ENCODE results near the gene PEAR1. TPM values are rescaled to one million over a fixed set of nuclear protein-coding genes. Genes with fewer than 3 reads are reported as not detected.

The PEAR1 gene
- total RNA-seq: 12.2 TPM
- 10 to 100 TPM; 17.9 to 35.0 (median 28.7) TPM for polyA plus RNA-seq (ENCODE audit: insufficient read depth in 1 of 8, insufficient read length in 8 of 8, low replicate concordance in 1 of 8)
- long read RNA-seq, donor 1, partial matches to known transcripts: 20 of 20 reads
- long read RNA-seq, donor 1, other reads (novel, unspliced or antisense): 0 of 20 reads
- long read RNA-seq, donor 2: 0 reads
- long read RNA-seq, donor 3: 0 reads
- long read RNA-seq, donor 4, partial matches to known transcripts: 43 of 43 reads
- long read RNA-seq, donor 4, other reads (novel, unspliced or antisense): 0 of 43 reads
- long read RNA-seq, donor 5, partial matches to known transcripts: 38 of 38 reads
- long read RNA-seq, donor 5, other reads (novel, unspliced or antisense): 0 of 38 reads
- long read RNA-seq, donor 6, full-length matches to known transcripts: 2 of 75 reads
- long read RNA-seq, donor 6, partial matches to known transcripts: 73 of 75 reads
- long read RNA-seq, donor 6, other reads (novel, unspliced or antisense): 0 of 75 reads
- long read RNA-seq, donor 7, partial matches to known transcripts: 0 of 1 reads
- long read RNA-seq, donor 7, other reads (novel, unspliced or antisense): 0 of 1 reads
- long read RNA-seq, donor 8, partial matches to known transcripts: 80 of 80 reads
- long read RNA-seq, donor 8, other reads (novel, unspliced or antisense): 0 of 80 reads
- long read RNA-seq, donor 9, partial matches to known transcripts: 0 of 1 reads
- long read RNA-seq, donor 9, other reads (novel, unspliced or antisense): 0 of 1 reads
- long read RNA-seq, donor 10, partial matches to known transcripts: 74 of 74 reads
- long read RNA-seq, donor 10, other reads (novel, unspliced or antisense): 0 of 74 reads
- long read RNA-seq, donor 11: 0 reads

DNA sequence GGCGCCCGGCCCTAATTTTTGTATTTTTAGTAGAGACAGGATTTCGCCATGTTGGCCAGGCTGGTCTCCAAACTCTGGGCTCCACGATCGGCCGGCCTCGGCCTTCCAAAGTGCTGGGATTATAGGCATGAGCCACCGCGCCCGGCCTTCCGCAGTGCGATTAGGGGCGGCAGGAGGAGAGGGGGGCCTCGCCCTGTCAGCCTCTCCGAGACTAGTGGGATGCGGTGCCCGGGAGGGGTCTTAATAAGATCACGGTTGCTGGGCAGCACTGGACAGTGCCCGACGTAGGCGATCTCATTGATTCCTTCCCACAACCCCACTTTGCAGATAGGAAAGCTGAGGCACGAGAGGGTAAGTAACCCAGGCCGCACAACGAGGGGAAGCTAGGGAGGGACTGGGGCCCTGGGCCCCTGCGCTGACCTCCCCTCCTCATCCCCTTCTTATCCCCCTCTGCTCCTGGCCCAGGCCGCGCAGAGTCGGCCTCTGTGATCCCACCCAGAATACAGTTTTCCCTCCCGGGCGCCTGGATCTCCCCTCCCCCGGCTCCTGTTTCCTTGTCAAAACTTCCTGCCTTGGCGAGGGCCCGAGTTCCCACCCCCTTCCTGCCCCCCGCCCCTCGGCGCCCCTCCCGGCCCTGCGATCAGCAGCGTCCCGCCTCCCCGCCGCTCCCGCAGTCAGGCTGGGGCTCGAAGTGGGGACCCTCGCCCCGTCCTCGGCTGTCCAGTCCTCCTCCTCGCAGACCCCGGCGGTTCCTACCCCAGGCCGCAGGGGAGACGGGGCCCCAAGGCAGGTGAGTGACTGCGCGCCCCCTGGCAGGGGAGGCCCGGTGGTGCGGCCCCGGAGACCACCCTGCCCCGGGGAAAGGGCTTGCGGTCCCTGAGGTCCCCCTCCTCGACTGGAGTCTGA, at the start of gene PEAR1:
Gene PEAR1 (plus strand): TSS at position 671 of the 906 bp plus-strand sequence. CDS start 10,209 bp downstream, outside the sequence.
- Histone ChIP-seq H3K9me3 (replicated peaks; ENCODE audit: control insufficient read depth, low read depth, low read length) (no peaks in the 10 kb centered on the region), H3K27me3 (ENCODE audit: control insufficient read depth, insufficient read depth, low read length) (peaks cover 36% of the 10 kb centered on the region), H3K4me1 (ENCODE audit: control insufficient read depth, insufficient read depth, low read length) (peaks cover 50% of the 10 kb centered on the region), H3K27ac (ENCODE audit: low read length) (peak within 1 kb of the TSS; percentile 89), H3K36me3 (ENCODE audit: control insufficient read depth, insufficient read depth, low read length) (no peaks in the 10 kb centered on the region), H3K4me3 (ENCODE audit: low read length) (peak within 1 kb of the TSS; percentile 55)
- WGBS (ENCODE audit: insufficient coverage): 3% methylated on average over 41 of the region's 60 CpGs
- DNase-seq: peak; percentile 88

- Histone ChIP-seq H3K36me3 (ENCODE audit: control insufficient read depth, insufficient read depth, low read length) (no peaks in the 10 kb centered on the region), H3K9me3 (replicated peaks; ENCODE audit: control insufficient read depth, low read depth, low read length) (no peaks in the 10 kb centered on the region), H3K27me3 (ENCODE audit: control insufficient read depth, insufficient read depth, low read length) (peaks cover 89% of the 10 kb centered on the region), H3K27ac (ENCODE audit: low read length) (no peak overlapping the region), H3K4me3 (ENCODE audit: low read length) (no peak overlapping the region), H3K4me1 (ENCODE audit: control insufficient read depth, insufficient read depth, low read length) (peaks cover 26% of the 10 kb centered on the region)
- DNase-seq: no peak
- WGBS (ENCODE audit: insufficient coverage): no CpG with 5 or more reads among the region's 6 CpGs
These were observed 49.4 kb upstream of the PEAR1 start for GRCh38 chr1:156844102-156844501.

DNA sequence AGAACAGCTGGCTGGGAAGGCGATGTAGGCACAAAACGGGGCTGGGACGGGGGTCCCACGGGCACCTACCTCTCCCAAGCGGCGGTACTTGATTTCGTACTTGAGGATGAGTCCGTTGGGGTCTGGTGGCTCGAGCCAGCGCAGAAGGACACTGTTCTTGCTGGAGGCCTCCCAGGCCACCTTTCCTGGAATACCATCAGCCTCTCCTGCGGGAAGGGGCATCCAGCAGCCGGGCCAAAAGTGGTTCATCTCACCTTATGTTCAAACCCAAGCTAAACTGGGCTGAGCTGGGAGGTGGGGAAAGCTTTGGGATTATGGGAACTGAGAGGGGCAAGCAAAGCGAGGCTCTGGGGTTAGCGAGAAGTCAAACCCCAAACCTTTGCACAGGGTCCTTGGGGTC, 48.9 kb upstream of the PEAR1 start:
- H3K27ac ChIP-seq (ENCODE audit: low read length): no peak overlapping the region
- no peaks in the 10 kb centered on the region for H3K36me3 ChIP-seq (ENCODE audit: control insufficient read depth, insufficient read depth, low read length)
- no peak overlapping the region for H3K4me3 ChIP-seq (ENCODE audit: low read length)
- 22% methylated on average over 12 of the region's 14 CpGs for WGBS (ENCODE audit: insufficient coverage)
- no peak for DNase-seq
- no peaks in the 10 kb centered on the region for H3K9me3 ChIP-seq (replicated peaks; ENCODE audit: control insufficient read depth, low read depth, low read length)
- H3K27me3 ChIP-seq (ENCODE audit: control insufficient read depth, insufficient read depth, low read length): peaks cover 89% of the 10 kb centered on the region
- peaks cover 26% of the 10 kb centered on the region for H3K4me1 ChIP-seq (ENCODE audit: control insufficient read depth, insufficient read depth, low read length)

DNA sequence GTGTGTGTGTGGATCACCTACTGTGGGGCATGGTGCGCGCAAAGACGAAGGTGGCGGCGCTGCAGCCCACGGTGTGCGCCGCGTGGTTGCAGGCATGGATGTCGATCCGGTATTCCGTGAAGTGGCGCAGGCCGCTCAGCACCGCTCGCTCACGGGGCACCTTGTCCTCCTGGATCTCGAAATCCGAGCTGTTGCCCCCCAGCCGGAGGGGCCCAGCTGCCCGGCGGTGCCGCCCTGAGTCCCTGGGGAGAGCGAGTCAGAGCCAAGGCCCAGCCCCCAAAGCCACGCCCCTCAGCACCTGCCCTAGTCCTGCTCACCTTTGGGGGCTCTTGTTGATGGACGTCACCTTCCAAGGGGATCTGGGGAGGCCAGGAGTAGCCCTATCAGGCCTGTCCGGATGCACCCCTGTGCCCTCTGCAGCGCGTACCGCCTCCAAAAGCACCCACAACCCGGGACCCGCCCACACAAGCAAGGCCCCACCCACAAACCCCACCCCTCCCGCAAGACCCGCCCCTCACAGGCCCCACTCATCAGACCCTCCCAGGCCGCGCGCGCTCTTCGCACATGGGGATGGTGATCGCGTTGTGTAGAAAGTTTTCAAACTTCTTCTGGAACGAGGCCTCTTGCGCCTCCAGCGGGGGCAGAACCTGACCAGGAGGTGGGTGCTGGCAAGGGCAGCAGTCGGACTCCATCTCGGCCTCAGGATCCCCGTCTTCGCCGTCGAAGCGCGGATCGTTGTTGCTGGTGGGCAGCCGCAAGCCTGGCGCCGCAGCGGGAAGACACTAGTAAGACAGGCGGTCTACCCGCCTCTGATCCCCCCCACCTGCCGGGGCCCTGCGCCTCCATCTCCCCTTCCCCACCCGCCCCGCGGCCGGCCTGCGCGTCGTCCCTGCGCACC, 48.2 kb upstream of the PEAR1 start:
- H3K4me3 ChIP-seq (ENCODE audit: low read length): no peak overlapping the region
- no peak for DNase-seq
- no peaks in the 10 kb centered on the region for H3K9me3 ChIP-seq (replicated peaks; ENCODE audit: control insufficient read depth, low read depth, low read length)
- no peak overlapping the region for H3K27ac ChIP-seq (ENCODE audit: low read length)
- H3K27me3 ChIP-seq (ENCODE audit: control insufficient read depth, insufficient read depth, low read length): peaks cover 89% of the 10 kb centered on the region
- peaks cover 26% of the 10 kb centered on the region for H3K4me1 ChIP-seq (ENCODE audit: control insufficient read depth, insufficient read depth, low read length)
- 6% methylated on average over 39 of the region's 69 CpGs for WGBS (ENCODE audit: insufficient coverage)
- H3K36me3 ChIP-seq (ENCODE audit: control insufficient read depth, insufficient read depth, low read length): no peaks in the 10 kb centered on the region

DNA sequence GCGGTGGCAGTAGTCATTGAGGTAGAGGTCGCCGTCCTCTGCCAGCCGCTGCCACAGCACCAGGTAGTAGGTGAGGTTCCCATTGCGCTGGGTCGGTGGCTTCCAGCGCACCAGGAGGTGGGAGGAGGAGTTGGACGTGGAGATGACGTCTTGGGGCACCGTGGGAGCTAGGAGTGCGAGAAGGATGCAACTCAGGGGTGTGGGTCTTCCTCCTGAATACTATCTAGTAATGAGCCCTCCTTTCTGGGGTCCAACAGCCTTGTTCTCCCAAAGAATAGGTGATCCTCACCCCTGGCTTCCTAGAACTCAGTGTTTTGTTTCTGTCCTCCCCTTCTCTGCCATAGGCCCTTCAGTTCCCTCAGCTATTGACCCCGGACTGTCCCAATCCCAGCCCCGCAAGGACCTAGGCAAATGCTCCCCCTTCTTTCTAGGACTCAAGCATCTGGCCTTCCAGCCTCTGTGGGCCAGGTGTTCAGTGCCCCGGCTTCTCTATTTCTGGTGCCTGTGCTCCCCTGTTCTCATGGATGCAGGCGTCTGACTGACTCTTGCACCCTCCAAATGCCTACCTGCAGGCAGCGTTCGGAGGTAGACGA, 47.5 kb upstream of the PEAR1 start:
- Histone ChIP-seq H3K4me1 (ENCODE audit: control insufficient read depth, insufficient read depth, low read length) (peaks cover 26% of the 10 kb centered on the region), H3K9me3 (replicated peaks; ENCODE audit: control insufficient read depth, low read depth, low read length) (no peaks in the 10 kb centered on the region), H3K4me3 (ENCODE audit: low read length) (no peak overlapping the region), H3K27me3 (ENCODE audit: control insufficient read depth, insufficient read depth, low read length) (peaks cover 83% of the 10 kb centered on the region), H3K27ac (ENCODE audit: low read length) (no peak overlapping the region), H3K36me3 (ENCODE audit: control insufficient read depth, insufficient read depth, low read length) (no peaks in the 10 kb centered on the region)
- no peak for DNase-seq
- WGBS (ENCODE audit: insufficient coverage): 35% methylated on average over 15 of the region's 18 CpGs

GRCh38 chr1:156846643-156847042, 46.9 kb upstream of the PEAR1 start:
- H3K4me3 ChIP-seq (ENCODE audit: low read length): no peak overlapping the region
- DNase-seq: no peak
- no peak overlapping the region for H3K27ac ChIP-seq (ENCODE audit: low read length)
- peaks cover 82% of the 10 kb centered on the region for H3K27me3 ChIP-seq (ENCODE audit: control insufficient read depth, insufficient read depth, low read length)
- H3K4me1 ChIP-seq (ENCODE audit: control insufficient read depth, insufficient read depth, low read length): peaks cover 32% of the 10 kb centered on the region
- no peaks in the 10 kb centered on the region for H3K36me3 ChIP-seq (ENCODE audit: control insufficient read depth, insufficient read depth, low read length)
- no peaks in the 10 kb centered on the region for H3K9me3 ChIP-seq (replicated peaks; ENCODE audit: control insufficient read depth, low read depth, low read length)
- 92% methylated on average over 1 of the region's 5 CpGs for WGBS (ENCODE audit: insufficient coverage)

- H3K27me3 ChIP-seq (ENCODE audit: control insufficient read depth, insufficient read depth, low read length): peaks cover 76% of the 10 kb centered on the region
- no peak for DNase-seq
- H3K9me3 ChIP-seq (replicated peaks; ENCODE audit: control insufficient read depth, low read depth, low read length): no peaks in the 10 kb centered on the region
- no peak overlapping the region for H3K4me3 ChIP-seq (ENCODE audit: low read length)
- H3K36me3 ChIP-seq (ENCODE audit: control insufficient read depth, insufficient read depth, low read length): no peaks in the 10 kb centered on the region
- peaks cover 44% of the 10 kb centered on the region for H3K4me1 ChIP-seq (ENCODE audit: control insufficient read depth, insufficient read depth, low read length)
- WGBS (ENCODE audit: insufficient coverage): 67% methylated on average over 3 of the region's 7 CpGs
- no peak overlapping the region for H3K27ac ChIP-seq (ENCODE audit: low read length)
These were observed 45.7 kb upstream of the PEAR1 start for GRCh38 chr1:156847591-156848460.

DNA sequence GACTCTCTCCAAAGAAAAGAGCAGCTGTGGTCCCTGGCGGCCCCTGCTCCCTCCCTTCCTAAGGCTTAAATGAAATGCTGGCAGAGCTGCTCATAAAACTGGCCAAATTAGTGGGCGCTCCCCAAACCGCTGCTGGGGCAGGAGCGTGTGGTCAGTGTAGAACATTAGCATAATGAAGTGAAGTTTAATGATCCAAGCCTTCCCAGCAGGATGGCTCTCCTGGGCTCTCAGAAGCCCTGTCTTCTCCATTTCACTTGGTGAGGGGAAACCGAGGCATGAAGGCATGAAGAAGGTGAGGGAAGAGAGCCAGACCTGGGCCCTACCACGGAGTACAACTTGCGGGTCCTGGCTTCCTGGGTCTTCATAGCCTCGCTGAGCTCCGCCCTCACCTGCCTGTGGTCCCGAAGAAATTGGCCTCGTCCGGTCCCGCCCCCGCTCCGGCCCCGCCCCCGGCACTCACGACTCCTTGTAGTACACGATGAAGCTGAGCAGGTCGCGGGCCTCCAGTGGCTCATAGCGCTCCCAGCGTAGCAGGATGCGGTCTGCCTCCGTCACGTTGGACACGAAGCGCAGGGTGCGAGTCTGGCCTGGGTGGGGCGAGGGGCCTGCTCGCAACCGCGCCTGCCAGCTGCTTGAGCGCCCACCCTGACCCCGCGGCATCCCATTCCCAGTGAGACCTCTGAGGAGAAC, 44.9 kb upstream of the PEAR1 start:
- 5% methylated on average over 31 of the region's 36 CpGs for WGBS (ENCODE audit: insufficient coverage)
- Histone ChIP-seq H3K9me3 (replicated peaks; ENCODE audit: control insufficient read depth, low read depth, low read length) (no peaks in the 10 kb centered on the region), H3K27ac (ENCODE audit: low read length) (no peak overlapping the region), H3K27me3 (ENCODE audit: control insufficient read depth, insufficient read depth, low read length) (peaks cover 69% of the 10 kb centered on the region), H3K36me3 (ENCODE audit: control insufficient read depth, insufficient read depth, low read length) (no peaks in the 10 kb centered on the region), H3K4me1 (ENCODE audit: control insufficient read depth, insufficient read depth, low read length) (peaks cover 52% of the 10 kb centered on the region), H3K4me3 (ENCODE audit: low read length) (no peak overlapping the region)
- DNase-seq: peak; percentile 44

All from muscle of leg (tissue), 16 donors.